Measurements from ENCODE around the gene SERINC2. TPM values are rescaled to one million over a fixed set of nuclear protein-coding genes. Genes with fewer than 3 reads are reported as not detected.

The SERINC2 gene
- total and polyA plus RNA-seq, 2 of the 4 experiments (the other 2 are of a cell fraction), result 2.0 to 59.5 TPM

DNA sequence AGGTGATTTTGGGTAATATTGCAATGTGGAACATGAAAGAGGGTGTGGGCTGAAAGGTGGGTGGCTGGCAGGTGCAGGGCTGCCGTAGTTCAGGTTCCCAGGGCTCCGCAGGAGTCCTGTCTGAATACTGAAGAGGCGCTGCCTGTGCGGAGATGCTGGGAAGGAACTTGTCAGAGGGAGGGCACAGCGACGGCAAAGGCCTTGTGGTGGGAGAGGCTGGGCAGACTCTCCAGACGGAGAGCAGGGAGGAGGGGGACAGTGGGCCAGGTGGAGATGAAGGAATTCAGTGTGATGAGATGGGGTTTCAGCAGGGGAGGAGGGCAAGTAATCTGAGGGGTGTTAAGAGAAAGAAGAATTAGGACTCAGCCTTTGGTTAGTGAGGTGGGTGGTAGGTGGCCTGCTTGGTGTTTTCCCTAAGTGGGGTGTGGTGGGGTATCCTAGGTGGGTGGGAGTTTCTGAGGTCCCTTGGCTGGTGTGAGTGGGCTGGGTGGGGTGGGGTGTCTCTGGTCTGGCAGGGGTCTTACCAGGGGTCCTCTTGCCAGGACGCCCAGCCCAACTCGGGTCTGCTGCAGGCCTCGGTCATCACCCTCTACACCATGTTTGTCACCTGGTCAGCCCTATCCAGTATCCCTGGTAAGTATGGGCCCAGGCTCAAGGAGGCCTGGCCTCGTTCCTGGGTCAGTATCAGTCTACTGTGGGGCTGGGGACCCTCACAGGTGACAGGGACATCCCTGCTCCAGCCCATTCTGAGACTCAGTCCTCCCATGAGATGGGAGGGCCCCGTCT lies 15.6 kb downstream of the SERINC2 start (continued):
- no peak for TF ChIP-seq MAZ (IDR thresholded peaks at IDR 0.05; ENCODE audit: borderline replicate concordance, low read depth, low read length)

DNA sequence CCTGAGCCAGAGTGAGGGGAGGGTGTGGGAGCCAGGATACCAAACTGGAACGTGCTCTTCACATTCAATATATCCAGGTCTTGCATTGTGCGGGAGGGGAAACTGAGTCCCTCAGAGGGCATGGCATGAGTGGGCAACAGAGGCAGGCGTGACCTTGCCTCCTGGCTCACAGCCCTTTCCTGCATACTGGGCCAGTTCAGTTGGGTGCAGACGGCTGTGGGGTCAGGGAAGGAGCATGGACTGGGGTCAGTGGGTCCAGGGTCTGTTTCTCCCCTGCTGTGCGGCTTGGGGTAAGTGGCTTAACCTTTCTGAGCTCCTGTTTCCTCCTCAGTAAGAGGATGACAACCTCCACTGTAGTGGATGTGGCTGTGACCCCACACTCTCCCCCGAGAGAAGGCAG lies 16.6 kb downstream of the SERINC2 start:
- Histone ChIP-seq H3K56ac (ENCODE audit: extremely low read depth, insufficient read depth, low read length) (no peak overlapping the region), H2BK15ac (ENCODE audit: low read depth, low read length) (no peak overlapping the region), H2BK120ac (ENCODE audit: low read depth, low read length) (no peak overlapping the region), H3K9ac (ENCODE audit: low read depth, low read length) (no peak overlapping the region), H2AK9ac (replicated peaks; ENCODE audit: low read depth, low read length, poor library complexity) (no peak overlapping the region), H2BK20ac (ENCODE audit: low read depth, low read length) (no peak overlapping the region), H3K9me3 (ENCODE audit: control insufficient read depth, insufficient read depth, low read length) (no peaks in the 10 kb centered on the region), H4K91ac (ENCODE audit: insufficient read depth, low read depth, low read length) (no peak overlapping the region), H3K4me2 (ENCODE audit: low read depth, low read length) (no peak overlapping the region), H2AK5ac (ENCODE audit: low read depth, low read length) (no peak overlapping the region), H3K27me3 (ENCODE audit: control insufficient read depth, insufficient read depth, low read length) (no peaks in the 10 kb centered on the region), H3K4me1 (ENCODE audit: control insufficient read depth, insufficient read depth, low read length) (no peaks in the 10 kb centered on the region), H3K9me1 (ENCODE audit: insufficient read depth, low read length) (peaks cover 9% of the 10 kb centered on the region), H3K79me1 (ENCODE audit: low read depth in 1 of 2, low read length in 2 of 2) (peaks cover 0 to 16% of the 10 kb centered on the region in 2 experiments; a peak in 1 of 4 replicates), H3K23ac (ENCODE audit: low read depth, low read length) (no peak overlapping the region), H3K4me3 (ENCODE audit: insufficient read depth, low read depth, low read length) (no peak overlapping the region), H3K4ac (ENCODE audit: low read depth, low read length) (no peak overlapping the region), H2AFZ (replicated peaks; ENCODE audit: low read length, poor library complexity) (peak overlapping the region; percentile 8), H4K5ac (ENCODE audit: low read depth, low read length) (no peak overlapping the region), H3K14ac (replicated peaks; ENCODE audit: low read depth, low read length) (no peak overlapping the region), H3K18ac (ENCODE audit: low read depth, low read length) (no peak overlapping the region), H2BK5ac (ENCODE audit: low read depth, low read length, poor library complexity, severe bottlenecking) (no peak overlapping the region), H4K8ac (ENCODE audit: low read depth in 2 of 2, low read length in 2 of 2) (no peak overlapping the region), H3K27ac (ENCODE audit: insufficient read depth, low read length) (no peak overlapping the region), H3K36me3 (ENCODE audit: control insufficient read depth, insufficient read depth, low read length) (peaks cover 44% of the 10 kb centered on the region), H4K20me1 (ENCODE audit: insufficient read depth, low read length) (peaks cover 15% of the 10 kb centered on the region)
- WGBS, 2 experiments (ENCODE audit: extremely low coverage in 2 of 2, insufficient read length in 1 of 2), result 89% methylated on average over 3 of the region's 6 CpGs; no CpG with 5 or more reads in 1 of the 2 experiments
- no peak for DNase-seq
- in situ Hi-C loops (cut with MboI; ENCODE audit: low sequenced_read_pairs) (loop anchor here (10.0 kb wide), 1 partner anchor 245 kb away; no protein-coding TSS in a partner anchor), intact Hi-C loops (cut with micrococcal nuclease) (no loop called here), dilution Hi-C loops (cut with HindIII; ENCODE audit: low sequenced_read_pairs, unreplicated experiment) (no loop called here)
- ATAC-seq (ENCODE audit: low read depth), result no peak
- no TSS peak for BruUV-seq (replicated peaks)
- ChIA-PET POLR2A (ENCODE audit: unreplicated experiment) (no interaction called here), CTCF (no interaction called here)
- TF ChIP-seq RFX5 (IDR thresholded peaks at IDR 0.05; ENCODE audit: low read depth, low read length) (no peak), RCOR1 (IDR thresholded peaks at IDR 0.05; ENCODE audit: insufficient replicate concordance, low read length) (no peak), MXI1 (IDR thresholded peaks at IDR 0.05; ENCODE audit: borderline replicate concordance, low read depth, low read length) (no peak), CHD1 (IDR thresholded peaks at IDR 0.05; ENCODE audit: low read depth, low read length) (no peak), MAFK (IDR thresholded peaks at IDR 0.05; ENCODE audit: low read depth, low read length) (no peak), FOS (IDR thresholded peaks at IDR 0.05; ENCODE audit: low read depth, low read length) (no peak), MAZ (IDR thresholded peaks at IDR 0.05; ENCODE audit: borderline replicate concordance, low read depth, low read length) (no peak), RAD21 (IDR thresholded peaks at IDR 0.05; ENCODE audit: low read length) (no peak), NFE2L2 (IDR thresholded peaks at IDR 0.05; ENCODE audit: low read depth, low read length) (no peak), SMC3 (IDR thresholded peaks at IDR 0.05; ENCODE audit: low read depth, low read length) (no peak)
- TF ChIP-seq, protein P1, sequence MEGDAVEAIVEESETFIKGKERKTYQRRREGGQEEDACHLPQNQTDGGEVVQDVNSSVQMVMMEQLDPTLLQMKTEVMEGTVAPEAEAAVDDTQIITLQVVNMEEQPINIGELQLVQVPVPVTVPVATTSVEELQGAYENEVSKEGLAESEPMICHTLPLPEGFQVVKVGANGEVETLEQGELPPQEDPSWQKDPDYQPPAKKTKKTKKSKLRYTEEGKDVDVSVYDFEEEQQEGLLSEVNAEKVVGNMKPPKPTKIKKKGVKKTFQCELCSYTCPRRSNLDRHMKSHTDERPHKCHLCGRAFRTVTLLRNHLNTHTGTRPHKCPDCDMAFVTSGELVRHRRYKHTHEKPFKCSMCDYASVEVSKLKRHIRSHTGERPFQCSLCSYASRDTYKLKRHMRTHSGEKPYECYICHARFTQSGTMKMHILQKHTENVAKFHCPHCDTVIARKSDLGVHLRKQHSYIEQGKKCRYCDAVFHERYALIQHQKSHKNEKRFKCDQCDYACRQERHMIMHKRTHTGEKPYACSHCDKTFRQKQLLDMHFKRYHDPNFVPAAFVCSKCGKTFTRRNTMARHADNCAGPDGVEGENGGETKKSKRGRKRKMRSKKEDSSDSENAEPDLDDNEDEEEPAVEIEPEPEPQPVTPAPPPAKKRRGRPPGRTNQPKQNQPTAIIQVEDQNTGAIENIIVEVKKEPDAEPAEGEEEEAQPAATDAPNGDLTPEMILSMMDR (conservative IDR thresholded peaks at IDR 0.05; ENCODE audit: low read depth, low read length), result no peak
- TF ChIP-seq, protein P2, sequence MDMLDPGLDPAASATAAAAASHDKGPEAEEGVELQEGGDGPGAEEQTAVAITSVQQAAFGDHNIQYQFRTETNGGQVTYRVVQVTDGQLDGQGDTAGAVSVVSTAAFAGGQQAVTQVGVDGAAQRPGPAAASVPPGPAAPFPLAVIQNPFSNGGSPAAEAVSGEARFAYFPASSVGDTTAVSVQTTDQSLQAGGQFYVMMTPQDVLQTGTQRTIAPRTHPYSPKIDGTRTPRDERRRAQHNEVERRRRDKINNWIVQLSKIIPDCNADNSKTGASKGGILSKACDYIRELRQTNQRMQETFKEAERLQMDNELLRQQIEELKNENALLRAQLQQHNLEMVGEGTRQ (IDR thresholded peaks at IDR 0.05; ENCODE audit: low read depth, low read length), result no peak

Measured in IMR-90 (cell line).